GM12892 (cell line): ENCODE measurements around the gene DDX1.

Experiments used
- POLR2A ChIP-seq: IDR thresholded peaks from 2 replicates; pipeline ENCODE4 v1.6.1; 2011; ENCODE audit warnings: low read depth, low read length, control low read depth
- POLR2AphosphoS5 ChIP-seq: IDR thresholded peaks from 2 replicates; pipeline ENCODE4 v1.6.1; 2011; ENCODE audit warnings: low read depth, low read length, control low read depth

DNA sequence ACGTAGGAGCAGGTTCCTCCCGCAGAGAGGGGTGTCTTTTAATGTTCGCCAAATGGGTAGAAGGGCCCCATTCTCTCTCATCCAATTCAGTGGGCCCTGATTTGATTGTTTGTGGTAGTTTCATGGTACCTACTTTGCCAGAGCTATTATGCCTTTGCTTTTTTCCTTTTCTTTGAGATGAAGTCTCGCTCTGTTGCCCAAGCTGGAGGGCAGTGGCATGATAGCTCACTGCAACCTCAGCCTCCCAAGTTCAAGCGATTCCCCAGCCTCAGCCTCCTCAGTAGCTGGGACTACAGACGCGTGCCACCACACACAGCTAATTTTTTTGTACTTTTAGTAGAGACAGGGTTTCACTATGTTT, 59.7 kb downstream of the DDX1 start:
- TF ChIP-seq POLR2A, result no peak
- no peak for TF ChIP-seq POLR2AphosphoS5
